Right atrium auricular region (tissue), 2 donors: ENCODE measurements around the gene CLN3. TPM values are rescaled to one million over a fixed set of nuclear protein-coding genes. Genes with fewer than 3 reads are reported as not detected.
"Not testable (repeated sequence)": the region's sequence is repeated elsewhere in the genome, so short reads cannot be mapped to it uniquely, and the experiment has no call there.

Experiments used
- DNase-seq: peaks from one replicate; pipeline ENCODE4 v3.0.0-alpha.2; 2019; ENCODE audit warnings: low spot score
- H3K27ac ChIP-seq, 2 donors: fragments of 200-600 bp; sonication (generic); 1 replicate in 1 of 2; 2 replicates in 1 of 2; pipeline ENCODE4 v1.5.1; 2016 to 2019
- H3K27me3 ChIP-seq, 2 donors: fragments of 200-600 bp; sonication (generic); one replicate each; pipeline versions ENCODE4 v1.5.1 to v1.6.0; 2017 to 2019
- H3K36me3 ChIP-seq: fragments of 200-600 bp; sonication (generic); one replicate; pipeline ENCODE4 v1.5.1; 2016
- H3K4me1 ChIP-seq, 2 donors: fragments of 200-600 bp; sonication (generic); one replicate each; pipeline versions ENCODE4 v1.5.1 to v1.6.0; 2017 to 2019
- H3K4me3 ChIP-seq, 2 donors: fragments of 200-600 bp; sonication (generic); 1 replicate in 1 of 2; 2 replicates in 1 of 2; pipeline ENCODE4 v1.5.1; 2017 to 2019; ENCODE audit warnings: mild to moderate bottlenecking in 1 of 2, moderate library complexity in 1 of 2
- H3K9me3 ChIP-seq, 2 donors: fragments of 200-600 bp; sonication (generic); one replicate each; pipeline ENCODE4 v1.5.1; 2019
- CTCF ChIP-seq, 2 donors: fragments of 200-600 bp; sonication (generic); IDR thresholded peaks; one replicate each; pipeline ENCODE4 v1.5.1; 2019; ENCODE audit warnings: antibody characterized with exemption in 2 of 2
- total RNA-seq, 2 donors: library from RNA; depleted of rRNA; stranded (reverse); fragments of >200 nt; gene quantifications; one replicate each; pipeline ENCODE4 v1.1.0, GENCODE V29; 2016

CLN3 gene
- total RNA-seq, 2 donors from 2014 or later: 16.5 to 16.9 TPM

GRCh38 chr16:28486266-28486665 is 5.6 kb downstream of the CLN3 start:
- TF ChIP-seq CTCF (IDR thresholded peaks at IDR 0.05): no peak
- Histone ChIP-seq H3K4me1 (peaks cover 0 to 7% of the 10 kb centered on the region in 2 donors), H3K4me3 (no peak overlapping the region), H3K36me3 (peaks cover 41% of the 10 kb centered on the region), H3K27me3 (no peaks in the 10 kb centered on the region), H3K9me3 (no peaks in the 10 kb centered on the region), H3K27ac (no peak overlapping the region)
- no peak for DNase-seq

GRCh38 chr16:28483361-28483760 is 8.5 kb downstream of the CLN3 start:
- peaks cover 57% of the 10 kb centered on the region for H3K36me3 ChIP-seq
- H3K27me3 ChIP-seq, H3K4me3 ChIP-seq, H3K4me1 ChIP-seq, H3K27ac ChIP-seq, H3K9me3 ChIP-seq, DNase-seq: not testable (repeated sequence)

- Histone ChIP-seq H3K27me3 (no peaks in the 10 kb centered on the region), H3K27ac (no peak overlapping the region), H3K9me3 (no peaks in the 10 kb centered on the region), H3K36me3 (peaks cover 59% of the 10 kb centered on the region), H3K4me1 (no peaks in the 10 kb centered on the region), H3K4me3 (no peak overlapping the region)
- no peak for DNase-seq
- TF ChIP-seq CTCF (IDR thresholded peaks at IDR 0.05): no peak
These were observed 9.8 kb downstream of the CLN3 start for GRCh38 chr16:28482026-28482425.

- no peak for TF ChIP-seq CTCF (IDR thresholded peaks at IDR 0.05)
- DNase-seq: no peak
- Histone ChIP-seq H3K4me1 (no peaks in the 10 kb centered on the region), H3K27me3 (no peaks in the 10 kb centered on the region), H3K4me3 (no peak overlapping the region), H3K27ac (no peak overlapping the region), H3K36me3 (peaks cover 44% of the 10 kb centered on the region), H3K9me3 (no peaks in the 10 kb centered on the region)
These were observed 13.2 kb downstream of the CLN3 start for GRCh38 chr16:28478506-28479180.

- DNase-seq: no peak
- H3K27me3 ChIP-seq: no peaks in the 10 kb centered on the region
- H3K27ac ChIP-seq: no peak overlapping the region
- no peaks in the 10 kb centered on the region for H3K9me3 ChIP-seq
- TF ChIP-seq CTCF (IDR thresholded peaks at IDR 0.05): no peak
- H3K4me3 ChIP-seq: no peak overlapping the region
- no peaks in the 10 kb centered on the region for H3K4me1 ChIP-seq
- peaks cover 32% of the 10 kb centered on the region for H3K36me3 ChIP-seq
These were observed 14.5 kb downstream of the CLN3 start for GRCh38 chr16:28477311-28477920.

GRCh38 chr16:28475221-28475620 is 16.7 kb downstream of the CLN3 start:
- no peaks in the 10 kb centered on the region for H3K27me3 ChIP-seq
- peaks cover 21% of the 10 kb centered on the region for H3K36me3 ChIP-seq
- no peak for DNase-seq
- H3K4me3 ChIP-seq: no peak overlapping the region
- no peaks in the 10 kb centered on the region for H3K9me3 ChIP-seq
- no peak for TF ChIP-seq CTCF (IDR thresholded peaks at IDR 0.05)
- no peaks in the 10 kb centered on the region for H3K4me1 ChIP-seq
- H3K27ac ChIP-seq: no peak overlapping the region
